ENCODE measurements around the gene CCDC180. TPM values are rescaled to one million over a fixed set of nuclear protein-coding genes. Genes with fewer than 3 reads are reported as not detected.

CCDC180 gene
- total and polyA plus RNA-seq, 9 of the 15 experiments (the other 6 are each of a cell fraction or from before 2014, with no cell fraction given) = 0.56 to 4.2 (median 2.5) TPM

- TF ChIP-seq PKNOX1 (IDR thresholded peaks at IDR 0.05) (peak; percentile 92), MAFF (IDR thresholded peaks at IDR 0.05; ENCODE audit: low read length) (0 out of 2 replicates have a peak, but pooled peaks have one; percentile 22), FOXK2 (conservative IDR thresholded peaks at IDR 0.05 in 1 of 2, IDR thresholded peaks at IDR 0.05 in 1 of 2; ENCODE audit: low read depth in 2 of 2) (no peak), ZC3H8 (IDR thresholded peaks at IDR 0.05) (no peak), ZNF316 (IDR thresholded peaks at IDR 0.05) (peak; percentile 46), ETV1 (tag; conservative IDR thresholded peaks at IDR 0.05; ENCODE audit: low read depth) (peak; percentile 27; the same call in 1 of the 2 replicates), ZNF785 (CRISPR knock-in tag; IDR thresholded peaks at IDR 0.05) (no peak), IRF1 (CRISPR knock-in tag; IDR thresholded peaks at IDR 0.05; ENCODE audit: borderline replicate concordance) (no peak), MYBL2 (IDR thresholded peaks at IDR 0.05; ENCODE audit: low read depth) (no peak), MYBL2 (CRISPR knock-in tag; IDR thresholded peaks at IDR 0.05; ENCODE audit: borderline replicate concordance) (no peak), ZBTB2 (IDR thresholded peaks at IDR 0.05) (no peak), CTBP1 (IDR thresholded peaks at IDR 0.05; ENCODE audit: borderline replicate concordance) (peak; percentile 31; the same call in 1 of the 2 replicates), CHD4 (IDR thresholded peaks at IDR 0.05; ENCODE audit: insufficient read depth, insufficient replicate concordance, low read depth, low read length, poor library complexity, severe bottlenecking) (no peak), DACH1 (IDR thresholded peaks at IDR 0.05; ENCODE audit: partially characterized antibody) (no peak), SFPQ (IDR thresholded peaks at IDR 0.05; ENCODE audit: low read depth, low read length) (no peak), FOXK1 (CRISPR knock-in tag; IDR thresholded peaks at IDR 0.05; ENCODE audit: borderline replicate concordance) (no peak), TRIM28 (IDR thresholded peaks at IDR 0.05) (no peak), FOXA1 (IDR thresholded peaks at IDR 0.05; ENCODE audit: borderline replicate concordance) (no peak), MBD1 (CRISPR knock-in tag; IDR thresholded peaks at IDR 0.05) (no peak), MIER1 (IDR thresholded peaks at IDR 0.05; ENCODE audit: low read depth) (no peak), C11orf30 (IDR thresholded peaks at IDR 0.05; ENCODE audit: low read depth) (peak; percentile 50; the same call in 1 of the 2 replicates), MTA3 (IDR thresholded peaks at IDR 0.05; ENCODE audit: borderline replicate concordance) (no peak), EGR1 (conservative IDR thresholded peaks at IDR 0.05) (no peak), EHMT2 (IDR thresholded peaks at IDR 0.05) (no peak)
Measured at GRCh38 chr9:97293207-97293721, 14.2 kb upstream of the CCDC180 start (continued).

Measured in K562 (cell line).